CD4-positive, alpha-beta T cell treated with Interleukin-4 for 1 hour (primary cell): ENCODE data around the gene ADAM8.
"Not testable (repeated sequence)": the region's sequence is repeated elsewhere in the genome, so short reads cannot be mapped to it uniquely, and the experiment has no call there.

Source experiments
- DNase-seq, 2 donors: peaks; one replicate each; pipeline ENCODE4 v3.0.0-alpha.2; 2020 to 2022

ADAM8 gene

DNA sequence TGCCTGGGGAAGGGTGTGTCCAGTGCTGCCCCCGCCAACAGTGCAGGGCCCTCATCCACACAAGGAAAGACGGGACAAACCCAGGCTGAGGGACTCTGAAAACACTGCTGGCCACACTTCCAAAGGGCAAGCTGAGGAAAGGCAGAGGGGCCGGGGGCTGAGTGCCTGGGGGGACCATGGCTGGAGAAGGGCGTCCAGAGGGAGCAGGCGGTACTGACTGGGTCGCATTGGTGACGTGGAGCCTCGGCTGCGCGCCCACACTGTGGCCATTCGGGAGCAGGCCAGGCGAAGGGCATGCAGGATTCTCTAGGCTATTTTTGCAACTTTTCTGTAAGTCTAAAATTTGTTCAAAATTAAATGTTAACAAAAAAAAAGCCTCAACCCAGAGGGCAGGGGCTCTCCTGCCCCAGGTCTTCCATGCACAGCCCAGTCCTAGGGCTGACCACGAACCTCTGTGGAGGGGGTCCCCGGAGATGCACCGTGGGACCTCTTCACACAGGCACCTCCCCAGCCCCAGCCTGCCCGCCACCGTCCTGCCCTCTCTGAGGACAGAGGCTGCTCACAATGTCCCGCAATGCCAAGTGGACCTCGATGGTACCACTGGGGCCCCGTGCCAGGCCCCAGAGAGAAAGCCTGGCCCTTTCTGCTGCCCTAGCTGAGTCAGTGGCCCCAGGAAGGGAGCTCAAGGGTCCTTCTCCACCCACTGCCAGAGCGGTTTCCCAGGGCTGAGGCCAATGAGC is 10.4 kb downstream of the ADAM8 start:
- no peak for DNase-seq

- not testable (repeated sequence) for DNase-seq
These were observed 11.6 kb downstream of the ADAM8 start for GRCh38 chr10:133265052-133265451.

- DNase-seq = peak; percentile 61 to 66
These were observed 12.2 kb downstream of the ADAM8 start for GRCh38 chr10:133264461-133264860.

GRCh38 chr10:133263674-133264073 is 13.0 kb downstream of the ADAM8 start:
- no peak for DNase-seq

DNA sequence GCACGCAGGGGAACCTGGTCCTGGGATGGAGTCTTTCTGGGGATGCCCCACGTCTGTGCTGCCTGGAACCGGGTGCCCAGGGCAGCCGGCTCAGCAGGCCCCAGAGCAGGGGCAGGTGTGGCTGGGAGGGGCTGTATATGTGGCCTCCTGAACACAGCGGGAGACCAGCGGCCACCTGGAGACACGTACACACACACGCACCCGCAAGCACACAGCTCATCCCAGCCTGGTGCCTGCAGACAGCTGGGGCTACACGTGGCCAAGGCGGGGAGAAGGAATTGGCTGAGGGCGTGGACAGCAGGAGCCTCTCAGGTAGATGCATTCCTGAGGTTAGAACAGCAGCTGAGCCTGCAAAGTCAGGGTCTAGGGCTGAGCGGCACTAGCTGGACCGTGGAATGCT is 14.0 kb downstream of the ADAM8 start:
- no peak for DNase-seq

- DNase-seq = peak; percentile 91
These were observed 14.8 kb downstream of the ADAM8 start for GRCh38 chr10:133261726-133262325.

GRCh38 chr10:133260895-133261725 is 15.6 kb downstream of the ADAM8 start:
- peak; percentile 73 to 75 for DNase-seq

DNA sequence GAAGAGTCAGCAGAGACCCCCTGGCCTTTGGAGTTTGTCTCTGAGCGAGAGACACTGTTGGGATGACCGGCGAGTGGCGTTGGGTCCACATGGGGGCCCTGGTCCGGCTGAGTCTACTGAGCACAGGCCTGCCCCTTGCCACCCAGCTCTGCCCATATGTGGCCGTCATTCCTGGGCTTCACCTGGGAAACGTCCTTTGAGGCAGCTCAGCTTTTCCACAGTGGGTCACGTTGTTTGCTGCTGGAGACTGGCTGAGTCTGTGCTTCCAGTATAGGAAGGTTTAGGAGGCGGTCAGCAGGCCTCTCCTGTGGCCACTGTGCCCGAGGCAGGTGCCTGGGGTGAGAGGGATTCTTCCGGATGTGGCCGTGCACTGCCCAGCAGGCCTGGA is 17.1 kb downstream of the ADAM8 start:
- DNase-seq = no peak

DNA sequence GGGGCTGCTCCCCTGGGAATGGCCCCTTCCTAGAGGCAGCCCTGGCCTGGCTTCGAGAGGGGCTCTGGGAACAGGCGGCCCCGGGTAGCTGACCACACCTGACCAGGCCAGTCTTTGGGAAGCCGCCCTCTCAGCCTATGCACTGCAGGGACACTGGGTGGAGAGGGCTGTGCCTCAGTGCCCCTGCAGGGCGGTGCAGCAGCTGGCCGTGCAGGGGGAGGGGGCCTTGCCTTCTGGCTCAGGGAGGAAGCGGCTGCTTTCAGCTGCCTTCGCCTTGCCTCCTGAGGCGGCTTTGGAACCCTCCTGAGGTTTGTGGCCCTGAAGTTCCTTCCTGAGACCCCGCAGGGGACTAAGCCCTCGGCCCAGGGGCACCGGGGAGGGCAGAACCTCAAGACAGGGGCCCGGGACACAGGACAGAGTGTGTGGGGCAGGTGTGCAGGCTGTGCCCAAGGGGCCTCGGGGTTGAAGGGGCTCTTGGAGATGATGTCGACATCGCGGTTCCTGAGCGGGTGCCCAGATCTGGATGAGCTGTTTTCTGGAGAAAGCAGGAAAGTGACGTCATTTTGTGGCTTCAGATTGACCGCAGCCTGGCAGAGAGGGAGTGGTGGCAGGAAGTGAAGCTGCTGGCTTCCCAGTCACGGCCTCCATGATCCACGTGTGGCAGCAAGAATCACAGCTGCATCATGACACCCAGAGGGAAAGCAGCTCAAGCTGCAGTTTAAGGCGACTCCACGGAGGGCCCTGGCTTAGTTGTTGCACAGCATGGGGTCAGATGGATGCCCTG is 17.7 kb downstream of the ADAM8 start:
- peak; percentile 92 to 93 for DNase-seq

- DNase-seq = peak; percentile 41 to 50
These were observed 18.4 kb downstream of the ADAM8 start for GRCh38 chr10:133258066-133258817.

- peak in 1 of 2 donors; percentile 53 for DNase-seq
These were observed 19.1 kb downstream of the ADAM8 start for GRCh38 chr10:133257489-133258065.

DNA sequence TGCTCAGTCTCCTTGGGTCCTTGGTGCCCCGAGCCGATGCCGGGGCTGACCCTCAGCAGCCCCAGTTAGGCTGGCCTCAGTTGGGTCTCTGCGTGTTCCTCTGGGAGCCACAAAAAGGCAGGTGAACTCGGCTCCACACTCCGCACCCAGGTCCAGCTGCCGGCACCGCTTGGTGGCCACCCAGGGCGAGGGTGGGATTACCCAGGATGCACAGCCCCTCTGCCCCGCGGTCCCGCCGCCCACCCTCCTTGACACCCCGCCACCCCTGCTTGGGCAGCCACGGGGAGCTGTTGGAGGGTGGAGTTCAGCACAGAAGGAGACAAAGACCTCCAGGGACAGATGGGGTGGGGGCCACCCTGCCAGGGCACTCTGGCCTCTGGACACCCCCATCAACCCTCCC is 21.3 kb downstream of the ADAM8 start:
- no peak for DNase-seq

DNA sequence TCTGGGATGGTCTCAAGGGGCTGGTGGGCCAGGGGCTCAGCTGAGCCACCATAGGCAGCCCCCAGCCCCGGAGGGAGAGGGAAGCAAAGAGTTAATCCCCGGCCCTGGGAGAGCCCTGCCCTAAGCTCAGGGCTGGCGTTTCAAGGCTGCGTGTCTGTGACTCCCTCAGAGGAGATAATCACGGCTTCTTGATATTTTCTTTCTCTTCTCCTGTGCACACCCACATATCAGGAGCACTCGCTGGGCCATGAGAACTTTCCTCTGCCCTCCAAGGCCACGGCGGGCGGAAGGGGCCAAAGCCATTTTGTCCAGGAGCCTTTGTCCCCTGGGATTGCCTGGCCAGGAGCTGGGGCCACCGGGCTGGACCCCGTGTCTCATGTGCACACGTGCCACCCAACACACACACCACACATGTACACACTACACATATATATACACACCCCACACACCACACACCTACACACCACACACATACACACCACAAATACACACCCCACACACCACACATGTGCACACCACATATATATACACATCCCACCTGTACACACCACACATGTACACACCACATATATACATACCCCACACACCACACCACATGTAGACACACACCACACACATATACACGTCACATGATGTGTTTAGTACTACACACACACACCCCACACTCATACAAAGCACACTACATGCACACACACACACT is 22.1 kb downstream of the ADAM8 start:
- DNase-seq = no peak

DNA sequence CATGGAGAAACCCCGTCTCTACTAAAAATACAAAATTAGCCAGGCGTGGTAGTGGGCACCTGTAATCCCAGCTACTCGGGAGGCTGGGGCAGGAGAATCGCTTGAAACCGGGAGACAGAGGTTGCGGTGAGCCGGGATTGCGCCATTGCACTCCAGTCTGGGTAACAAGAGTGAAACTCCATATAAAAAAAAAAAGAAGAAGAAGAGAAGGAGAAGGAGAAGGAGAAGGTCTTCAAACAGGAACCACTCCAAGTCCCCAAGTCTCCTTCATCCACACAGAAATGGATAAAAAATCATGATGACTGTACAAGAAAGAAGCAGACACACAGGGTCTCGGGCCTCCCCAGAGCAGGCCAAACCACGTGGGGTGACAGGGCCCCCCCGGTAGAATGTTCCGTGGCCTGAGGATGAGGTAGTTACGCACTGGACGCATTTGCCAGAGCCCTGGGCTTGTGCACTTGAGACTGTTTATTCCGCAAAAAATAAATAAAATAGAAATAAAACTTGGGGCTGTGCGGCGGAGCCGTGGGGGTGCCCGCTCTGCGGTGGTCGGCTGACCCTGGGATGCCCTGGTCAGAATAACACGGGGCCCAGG is 23.2 kb downstream of the ADAM8 start:
- DNase-seq = no peak

DNA sequence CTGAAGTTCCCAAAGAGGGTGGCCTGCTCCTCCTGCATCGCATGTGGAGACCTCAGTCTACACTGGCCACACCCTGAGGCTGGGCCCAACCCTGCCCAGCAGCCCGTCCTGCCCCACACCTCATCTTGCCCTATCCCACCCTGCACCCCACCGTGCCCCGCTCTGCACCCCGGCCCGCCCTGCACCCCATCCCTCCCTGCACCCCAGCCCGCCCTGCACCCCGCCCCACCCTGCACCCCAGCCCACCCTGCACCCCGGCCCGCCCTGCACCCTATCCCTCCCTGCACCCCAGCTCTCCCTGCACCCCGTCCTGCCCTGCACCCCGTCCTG is 24.5 kb downstream of the ADAM8 start:
- DNase-seq = no peak

- no peak for DNase-seq
These were observed 25.1 kb downstream of the ADAM8 start for GRCh38 chr10:133251388-133252222.

DNA sequence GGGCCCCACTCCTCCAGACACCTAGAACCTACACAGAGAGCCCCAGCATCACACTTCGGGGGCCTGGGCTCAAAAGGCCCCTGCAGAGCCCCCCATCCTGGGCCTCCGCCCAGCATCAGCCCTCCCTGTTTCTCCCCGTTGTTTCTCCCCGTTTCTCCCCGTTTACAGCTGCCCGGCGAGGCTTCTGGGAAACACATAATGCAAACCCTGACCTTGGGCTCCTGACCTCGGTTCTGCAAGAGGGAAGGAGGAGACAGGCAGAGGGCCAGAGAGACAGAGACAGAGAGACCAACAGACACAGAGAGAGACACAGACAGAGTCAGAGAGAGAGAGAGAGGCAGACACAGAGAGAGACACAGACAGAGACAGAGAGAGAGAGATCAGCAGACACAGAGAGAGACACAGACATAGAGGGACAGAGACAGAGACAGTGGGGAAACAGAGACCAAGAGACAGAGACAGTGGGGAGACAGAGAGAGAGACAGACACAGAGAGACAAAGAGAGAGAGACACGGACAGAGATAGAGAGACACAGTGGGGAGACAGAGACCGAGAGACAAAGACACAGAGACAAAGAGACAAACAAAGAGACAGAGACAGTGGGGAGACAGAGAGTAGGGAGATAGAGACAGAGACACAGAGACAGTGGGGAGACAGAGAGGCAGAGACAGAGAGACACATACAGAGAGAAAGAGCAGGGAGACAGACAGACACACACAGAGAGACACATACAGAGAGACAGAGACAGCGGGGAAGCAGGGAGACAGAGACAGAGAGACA is 26.5 kb downstream of the ADAM8 start:
- DNase-seq = no peak

GRCh38 chr10:133249094-133249780 is 27.4 kb downstream of the ADAM8 start:
- DNase-seq = no peak

- DNase-seq = no peak
These were observed 28.3 kb downstream of the ADAM8 start for GRCh38 chr10:133248334-133248715.
